IPS-20b (cell line): Measurements from ENCODE around the gene ADGRV1.

ENCODE experiments used
- H3K27ac ChIP-seq: one replicate; pipeline ENCODE4 v1.5.1; 2013; ENCODE audit warnings: low read length
- H3K27me3 ChIP-seq: 2 replicates; pipeline ENCODE4 v1.6.1; 2013; ENCODE audit warnings: mild to moderate bottlenecking, low read length, inconsistent platforms; ENCODE audit not compliant: insufficient read depth
- H3K36me3 ChIP-seq: 2 replicates; pipeline ENCODE4 v1.6.1; 2013; ENCODE audit warnings: low read depth, mild to moderate bottlenecking, inconsistent platforms, low read length, moderate library complexity; ENCODE audit not compliant: insufficient read depth
- H3K4me1 ChIP-seq: 2 replicates; pipeline ENCODE4 v1.6.1; 2013; ENCODE audit warnings: mild to moderate bottlenecking, control low read depth, inconsistent platforms, low read length, moderate library complexity; ENCODE audit not compliant: insufficient read depth
- H3K4me3 ChIP-seq: 2 replicates; pipeline ENCODE4 v1.5.1; 2013; ENCODE audit warnings: mild to moderate bottlenecking, low read length, inconsistent platforms
- H3K9ac ChIP-seq: 2 replicates; pipeline ENCODE4 v1.6.1; 2013; ENCODE audit warnings: low read depth, mild to moderate bottlenecking, inconsistent platforms, low read length, moderate library complexity
- H3K9me3 ChIP-seq: 2 replicates; pipeline ENCODE4 v1.6.1; 2013; ENCODE audit warnings: mild to moderate bottlenecking, low read depth, low read length, inconsistent platforms; ENCODE audit not compliant: insufficient read depth

ADGRV1 gene

GRCh38 chr5:90940227-90940995, 381.8 kb downstream of the ADGRV1 start:
- H3K4me3 ChIP-seq, result no peak overlapping the region
- peak overlapping the region; percentile 51; the same call in 1 of the 2 replicates for H3K9ac ChIP-seq
- no peaks in the 10 kb centered on the region for H3K27me3 ChIP-seq
- H3K4me1 ChIP-seq, result peaks cover 18% of the 10 kb centered on the region
- 0 out of 2 replicates have a peak, but pooled peaks cover 9% of the 10 kb centered on the region for H3K36me3 ChIP-seq
- no peaks in the 10 kb centered on the region for H3K9me3 ChIP-seq
- no peak overlapping the region for H3K27ac ChIP-seq

GRCh38 chr5:90941002-90941720, 382.6 kb downstream of the ADGRV1 start:
- peak overlapping the region; percentile 45; the same call in 1 of the 2 replicates for H3K9ac ChIP-seq
- H3K4me3 ChIP-seq, result no peak overlapping the region
- H3K36me3 ChIP-seq, result 0 out of 2 replicates have a peak, but pooled peaks cover 9% of the 10 kb centered on the region
- no peaks in the 10 kb centered on the region for H3K27me3 ChIP-seq
- no peaks in the 10 kb centered on the region for H3K9me3 ChIP-seq
- peaks cover 18% of the 10 kb centered on the region for H3K4me1 ChIP-seq
- H3K27ac ChIP-seq, result no peak overlapping the region

GRCh38 chr5:90944116-90944515, 385.5 kb downstream of the ADGRV1 start:
- Histone ChIP-seq H3K9me3 (no peaks in the 10 kb centered on the region), H3K36me3 (0 out of 2 replicates have a peak, but pooled peaks cover 9% of the 10 kb centered on the region), H3K4me1 (peaks cover 18% of the 10 kb centered on the region), H3K27me3 (no peaks in the 10 kb centered on the region), H3K9ac (no peak overlapping the region), H3K27ac (no peak overlapping the region), H3K4me3 (no peak overlapping the region)

DNA sequence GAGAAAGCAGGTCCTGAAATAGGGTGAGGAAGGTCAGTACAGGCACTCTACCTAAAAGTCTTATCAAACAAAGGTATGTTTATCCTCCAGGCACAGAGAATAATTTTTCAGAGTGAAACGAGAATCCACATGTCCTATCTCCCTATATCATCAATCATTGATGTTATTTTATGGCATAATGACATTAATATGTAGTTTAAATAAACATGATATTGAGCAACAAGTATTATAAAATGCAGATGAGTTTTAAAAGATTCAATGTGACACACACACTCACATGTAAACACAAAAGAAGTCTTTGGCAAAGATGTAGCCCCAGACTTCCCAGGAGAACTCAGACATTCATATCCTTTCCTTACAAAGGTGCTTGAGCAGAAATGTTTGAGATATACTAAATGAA, 389.1 kb downstream of the ADGRV1 start:
- H3K36me3 ChIP-seq, result 0 out of 2 replicates have a peak, but pooled peaks cover 3% of the 10 kb centered on the region
- H3K4me3 ChIP-seq, result no peak overlapping the region
- no peaks in the 10 kb centered on the region for H3K4me1 ChIP-seq
- H3K9ac ChIP-seq, result no peak overlapping the region
- H3K27me3 ChIP-seq, result no peaks in the 10 kb centered on the region
- no peak overlapping the region for H3K27ac ChIP-seq
- H3K9me3 ChIP-seq, result no peaks in the 10 kb centered on the region

DNA sequence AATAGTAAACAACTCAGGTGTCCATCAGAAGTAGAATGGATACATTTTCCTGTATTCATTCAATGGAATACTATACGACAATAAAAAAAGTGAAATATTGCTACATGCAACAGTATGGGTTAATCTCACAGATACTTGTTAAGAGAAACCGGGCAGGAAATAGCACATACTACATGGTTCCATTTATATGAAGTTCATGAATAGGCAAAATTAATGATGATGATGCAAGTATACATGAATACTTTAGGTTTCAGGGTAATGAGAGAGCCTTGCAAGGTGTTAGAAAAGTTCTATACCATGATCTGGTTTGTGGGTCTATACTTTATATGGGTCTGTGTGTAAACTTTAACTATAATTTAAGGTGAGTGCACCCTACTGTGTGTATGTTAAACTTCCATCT, 390.4 kb downstream of the ADGRV1 start:
- no peak overlapping the region for H3K27ac ChIP-seq
- H3K9me3 ChIP-seq, result no peaks in the 10 kb centered on the region
- H3K27me3 ChIP-seq, result no peaks in the 10 kb centered on the region
- H3K36me3 ChIP-seq, result 0 out of 2 replicates have a peak, but pooled peaks cover 3% of the 10 kb centered on the region
- no peaks in the 10 kb centered on the region for H3K4me1 ChIP-seq
- no peak overlapping the region for H3K9ac ChIP-seq
- H3K4me3 ChIP-seq, result no peak overlapping the region

GRCh38 chr5:90949469-90950358, 391.1 kb downstream of the ADGRV1 start:
- Histone ChIP-seq H3K36me3 (no peaks in the 10 kb centered on the region), H3K9ac (no peak overlapping the region), H3K9me3 (no peaks in the 10 kb centered on the region), H3K4me1 (no peaks in the 10 kb centered on the region), H3K27ac (no peak overlapping the region), H3K27me3 (no peaks in the 10 kb centered on the region), H3K4me3 (no peak overlapping the region)

- H3K9me3 ChIP-seq, result no peaks in the 10 kb centered on the region
Measured at GRCh38 chr5:90955001-90955635, 396.5 kb downstream of the ADGRV1 start.

GRCh38 chr5:90956511-90957097, 398.0 kb downstream of the ADGRV1 start:
- Histone ChIP-seq H3K4me1 (no peaks in the 10 kb centered on the region), H3K27ac (no peak overlapping the region), H3K27me3 (no peaks in the 10 kb centered on the region), H3K9ac (no peak overlapping the region), H3K36me3 (no peaks in the 10 kb centered on the region), H3K4me3 (no peak overlapping the region), H3K9me3 (no peaks in the 10 kb centered on the region)

More at GRCh38 chr5:90955001-90955635, 396.5 kb downstream of the ADGRV1 start:
- no peak overlapping the region for H3K4me3 ChIP-seq
- no peaks in the 10 kb centered on the region for H3K36me3 ChIP-seq
- no peak overlapping the region for H3K9ac ChIP-seq
- H3K27ac ChIP-seq, result no peak overlapping the region
- no peaks in the 10 kb centered on the region for H3K27me3 ChIP-seq
- H3K4me1 ChIP-seq, result no peaks in the 10 kb centered on the region

- Histone ChIP-seq H3K9me3 (no peaks in the 10 kb centered on the region), H3K4me1 (no peaks in the 10 kb centered on the region), H3K27me3 (no peaks in the 10 kb centered on the region), H3K27ac (no peak overlapping the region), H3K4me3 (no peak overlapping the region), H3K9ac (no peak overlapping the region), H3K36me3 (no peaks in the 10 kb centered on the region)
Measured at GRCh38 chr5:90957906-90958305, 399.3 kb downstream of the ADGRV1 start.

DNA sequence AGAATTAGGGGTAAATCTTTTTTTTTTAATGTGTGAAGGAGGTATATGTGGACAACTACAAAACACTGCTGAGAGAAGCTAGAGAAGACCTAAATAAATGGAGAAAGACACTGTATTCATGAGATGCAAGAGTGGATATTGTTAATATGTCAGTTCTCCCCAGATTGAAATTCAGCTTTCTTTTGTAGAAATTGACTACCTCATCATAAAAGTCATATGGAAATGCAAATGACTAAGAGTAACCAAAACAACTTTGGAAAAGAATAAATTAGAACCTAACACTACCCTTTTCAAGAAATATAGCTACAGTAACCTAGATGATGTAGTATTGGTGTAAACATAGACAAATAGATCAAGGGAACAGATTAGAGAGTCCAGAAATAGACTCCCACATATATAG, 400.7 kb downstream of the ADGRV1 start:
- Histone ChIP-seq H3K36me3 (no peaks in the 10 kb centered on the region), H3K27me3 (no peaks in the 10 kb centered on the region), H3K4me1 (no peaks in the 10 kb centered on the region), H3K4me3 (no peak overlapping the region), H3K27ac (no peak overlapping the region), H3K9ac (no peak overlapping the region), H3K9me3 (no peaks in the 10 kb centered on the region)

DNA sequence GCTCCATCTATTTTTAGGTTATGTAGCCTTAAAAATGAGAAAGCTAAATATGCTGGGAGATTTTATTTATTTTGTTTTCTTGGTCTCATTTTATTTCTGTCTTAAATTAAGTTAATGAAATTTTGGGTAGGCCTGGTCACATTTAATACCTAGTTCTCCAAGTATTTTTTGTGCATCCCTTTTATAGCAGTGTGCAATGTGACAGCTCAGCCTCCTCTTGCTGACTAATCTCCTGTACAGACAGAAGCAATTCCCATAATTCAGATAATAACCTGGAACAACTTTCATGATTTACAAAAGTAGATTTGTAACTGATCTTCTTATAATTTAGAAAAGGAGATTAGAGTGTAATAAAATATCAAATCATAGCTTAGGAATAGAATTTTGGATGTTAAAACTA, 403.9 kb downstream of the ADGRV1 start:
- no peak overlapping the region for H3K4me3 ChIP-seq
- H3K9ac ChIP-seq, result no peak overlapping the region
- no peaks in the 10 kb centered on the region for H3K9me3 ChIP-seq
- peaks cover 15% of the 10 kb centered on the region; the same call in 1 of the 2 replicates for H3K36me3 ChIP-seq
- no peaks in the 10 kb centered on the region for H3K4me1 ChIP-seq
- no peak overlapping the region for H3K27ac ChIP-seq
- no peaks in the 10 kb centered on the region for H3K27me3 ChIP-seq
